GM12878 (cell line): ENCODE results near the gene CD8B. TPM values are rescaled to one million over a fixed set of nuclear protein-coding genes. Genes with fewer than 3 reads are reported as not detected.

Experiments
- ATAC-seq: fragments of 200-7000 bp; cut with Tn5 transposase; 3 replicates; pipeline ENCODE4 v1.9.1; 2020; ENCODE audit warnings: mild to moderate bottlenecking, moderate library complexity
- BruUV-seq: library from RNA; stranded (reverse); fragments of 400-500 nt; replicated peaks from 2 replicates; lab custom pipeline; 2021; lab: Mats Ljungman, UMichigan
- CTCF ChIA-PET: fragments of 300-600 bp; sonication (Branson Sonifier 250); formaldehyde crosslinking; extraction: SDS; loops from one replicate; lab custom pipeline; 2021; ENCODE audit warnings: inconsistent platforms; lab: Yijun Ruan, JAX
- POLR2A ChIA-PET: fragments of 350-600 bp; formaldehyde crosslinking; extraction: SDS; loops from one replicate; lab custom pipeline; 2021; ENCODE audit warnings: inconsistent platforms; lab: Charles Lee
- RAD21 ChIA-PET: fragments of 300-600 bp; sonication (Branson Sonifier 250); formaldehyde crosslinking; loops from one replicate; lab custom pipeline; 2023; ENCODE audit warnings: antibody characterized with exemption; ENCODE audit not compliant: unreplicated experiment; lab: Charles Lee
- SMC1A ChIA-PET: fragments of 300-600 bp; sonication (Branson Sonifier 250); formaldehyde crosslinking; loops from one replicate; lab custom pipeline; 2023; ENCODE audit not compliant: unreplicated experiment, uncharacterized antibody; lab: Charles Lee
- DNase-seq: peaks from one replicate; pipeline ENCODE4 v3.0.0-alpha.2; 2011; ENCODE audit warnings: low read depth, low spot score
- FAIRE-seq: peaks from 3 replicates; lab custom pipeline; 2011; peaks lifted over from hg19 to GRCh38; lab: Jason Lieb, UNC
- H2AFZ ChIP-seq: 2 replicates; pipeline ENCODE4 v1.6.0; 2011; ENCODE audit warnings: low read depth, low read length, control low read depth; ENCODE audit not compliant: control insufficient read depth
- H3K27ac ChIP-seq: 2 replicates; pipeline ENCODE4 v1.5.1; 2011; ENCODE audit warnings: control low read depth; ENCODE audit not compliant: control insufficient read depth, insufficient read depth
- H3K27me3 ChIP-seq, 2 experiments: replicated peaks in 1 of 2; 2 replicates each; pipeline versions ENCODE4 v1.6.0 to v1.6.1; 2011; ENCODE audit warnings: low read length in 1 of 2; ENCODE audit not compliant: control insufficient read depth in 2 of 2, insufficient read depth in 2 of 2
- H3K36me3 ChIP-seq, 2 experiments: 2 replicates each; pipeline ENCODE4 v1.5.1; 2011; ENCODE audit warnings: low read length in 1 of 2; ENCODE audit not compliant: control insufficient read depth in 2 of 2, insufficient read depth in 2 of 2
- H3K4me1 ChIP-seq: 2 replicates; pipeline ENCODE4 v1.6.1; 2011; ENCODE audit warnings: mild to moderate bottlenecking, low read length, moderate library complexity, mixed read lengths; ENCODE audit not compliant: control insufficient read depth, insufficient read depth
- H3K4me2 ChIP-seq: 2 replicates; pipeline ENCODE4 v1.6.0; 2011; ENCODE audit warnings: control low read depth; ENCODE audit not compliant: control insufficient read depth, insufficient read depth
- H3K4me3 ChIP-seq: fragments of 200-600 bp; sonication (generic); 2 replicates; pipeline ENCODE4 v1.5.1; 2016
- H3K79me2 ChIP-seq: 2 replicates; pipeline ENCODE4 v1.6.0; 2011; ENCODE audit warnings: low read length; ENCODE audit not compliant: control insufficient read depth, insufficient read depth
- H3K9ac ChIP-seq: 2 replicates; pipeline ENCODE4 v1.8.0; 2011; ENCODE audit warnings: low read length, control low read depth, mixed read lengths; ENCODE audit not compliant: control insufficient read depth, insufficient read depth
- H3K9me3 ChIP-seq: replicated peaks from 3 replicates; pipeline ENCODE4 v1.5.1; 2011; ENCODE audit warnings: mild to moderate bottlenecking, low read length; ENCODE audit not compliant: control insufficient read depth, insufficient read depth
- H4K20me1 ChIP-seq: 2 replicates; pipeline ENCODE4 v1.6.0; 2011; ENCODE audit not compliant: control insufficient read depth, insufficient read depth
- CBX3 ChIP-seq: fragments of 200-600 bp; sonication (generic); IDR thresholded peaks from 2 replicates; pipeline ENCODE4 v1.6.1; 2016; ENCODE audit warnings: low read depth, borderline replicate concordance
- E2F4 ChIP-seq: IDR thresholded peaks from 2 replicates; pipeline ENCODE4 v1.6.1; 2012; ENCODE audit warnings: low read depth, low read length, improper control_type of control experiment
- ESRRA ChIP-seq: IDR thresholded peaks from 2 replicates; pipeline ENCODE4 v1.6.1; 2012; ENCODE audit warnings: mild to moderate bottlenecking, low read length, improper control_type of control experiment
- SRF ChIP-seq, 2 experiments: IDR thresholded peaks; 2 replicates each; pipeline ENCODE4 v1.6.1; 2011; ENCODE audit warnings: low read depth in 2 of 2, low read length in 2 of 2, mild to moderate bottlenecking in 1 of 2, moderate library complexity in 1 of 2
- STAT1 ChIP-seq: fragments of 450-650 bp; conservative IDR thresholded peaks from 2 replicates; pipeline ENCODE4 v1.6.1; 2014; ENCODE audit warnings: antibody characterized with exemption, mild to moderate bottlenecking
- WGBS: methylation state at CpG from one replicate; pipeline ENCODE4 v1.1.6; 2016; ENCODE audit warnings: low lambda C conversion rate; ENCODE audit not compliant: insufficient replicate concordance, insufficient coverage; ENCODE audit errors: missing lambda C conversion rate; 5-methylcytosine and 5-hydroxymethylcytosine counted together
- in situ Hi-C: fragments of 300-500 bp; cut with MboI; formaldehyde crosslinking; loops from 9 replicates; pipeline ENCODE4 v1.14.3; 2018; ENCODE audit warnings: mixed read lengths
- intact Hi-C: fragments of 100-400 bp; cut with micrococcal nuclease; formaldehyde crosslinking; loops from one replicate; pipeline ENCODE4 v1.14.2; 2022; ENCODE audit not compliant: unreplicated experiment
- polyA plus RNA-seq, 11 experiments: library from polyadenylated mRNA; depleted of rRNA in 4 of 11; unstranded in 6 of 11; stranded (reverse) in 5 of 11; fragments of >200 nt; fragmentation: Nextera tagmentation in 4 of 11; fragmentation: Illumina TruSeq in 1 of 11; extraction: Ambion mirVana in 4 of 11; extraction: Trizol in 1 of 11; gene quantifications; 1 replicate in 1 of 11; 2 replicates in 10 of 11; pipeline versions ENCODE4 v1.2.1 to v1.2.3, GENCODE V29; 2011 to 2016; ENCODE audit warnings: inconsistent platforms in 2 of 11, missing spikeins in 2 of 11, low read depth in 1 of 11
- total RNA-seq, 4 experiments: library from RNA; depleted of rRNA in 3 of 4; stranded (reverse); fragments of >200 nt in 3 of 4; fragmentation: Illumina TruSeq in 1 of 4; extraction: Trizol in 1 of 4; gene quantifications; 2 replicates each; pipeline versions ENCODE4 v1.2.1 to v1.2.3, GENCODE V29; 2013 to 2021
- TF ChIP-seq, protein P1 (sequence below): fragments of 450-650 bp; IDR thresholded peaks from 2 replicates; pipeline ENCODE4 v1.6.1; 2017; ENCODE audit warnings: borderline replicate concordance

Gene CD8B
- total and polyA plus RNA-seq, 10 of the 15 experiments (the other 5 are each of a cell fraction or from before 2014, with no cell fraction given), result 0.21 TPM; not detected in 9

DNA sequence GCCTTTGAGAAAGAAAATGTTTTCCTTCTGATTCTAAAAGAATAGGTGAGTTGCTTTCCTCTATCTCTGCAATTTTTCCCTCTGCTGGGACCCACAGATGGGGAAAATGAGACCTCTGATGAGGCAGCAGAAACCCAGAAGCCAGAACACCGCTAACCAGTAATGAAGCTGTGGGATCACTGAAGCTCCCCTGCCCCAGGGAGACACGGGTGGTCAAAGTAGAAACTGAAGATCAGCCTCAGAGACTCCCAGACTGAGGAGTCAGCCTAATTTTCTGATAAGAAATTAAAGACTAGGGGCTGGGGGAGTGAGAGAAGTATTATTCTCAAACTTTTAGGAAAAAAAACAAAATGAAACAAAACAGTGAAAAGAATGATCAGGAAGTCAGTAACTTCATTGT lies 30.1 kb downstream of the CD8B start:
- SMC1A ChIA-PET, result no interaction called here

GRCh38 chr2:86826951-86827350 lies 34.7 kb downstream of the CD8B start:
- no peak overlapping the region for H3K4me3 ChIP-seq
- intact Hi-C loops (no loop called here), in situ Hi-C loops (no loop called here)
- H2AFZ ChIP-seq, result no peak overlapping the region
- BruUV-seq, result no TSS peak
- no peaks in the 10 kb centered on the region for H4K20me1 ChIP-seq
- H3K79me2 ChIP-seq, result no peaks in the 10 kb centered on the region
- ChIA-PET CTCF (no interaction called here), SMC1A (no interaction called here), RAD21 (no interaction called here), POLR2A (no interaction called here)
- DNase-seq, result no peak
- ATAC-seq, result no peak
- H3K27me3 ChIP-seq, result peaks cover 0 to 3% of the 10 kb centered on the region in 2 experiments; a peak in 3 of 4 replicates
- no peak overlapping the region for H3K27ac ChIP-seq
- no peak overlapping the region for H3K4me2 ChIP-seq
- H3K9me3 ChIP-seq, result no peaks in the 10 kb centered on the region; the same call in 2 of the 3 replicates
- no peaks in the 10 kb centered on the region for H3K4me1 ChIP-seq
- TF ChIP-seq STAT1, result no peak
- TF ChIP-seq SRF (IDR thresholded peaks at IDR 0.05; ENCODE audit: low read depth in 2 of 2, low read length in 2 of 2), result no peak
- TF ChIP-seq, protein P1, sequence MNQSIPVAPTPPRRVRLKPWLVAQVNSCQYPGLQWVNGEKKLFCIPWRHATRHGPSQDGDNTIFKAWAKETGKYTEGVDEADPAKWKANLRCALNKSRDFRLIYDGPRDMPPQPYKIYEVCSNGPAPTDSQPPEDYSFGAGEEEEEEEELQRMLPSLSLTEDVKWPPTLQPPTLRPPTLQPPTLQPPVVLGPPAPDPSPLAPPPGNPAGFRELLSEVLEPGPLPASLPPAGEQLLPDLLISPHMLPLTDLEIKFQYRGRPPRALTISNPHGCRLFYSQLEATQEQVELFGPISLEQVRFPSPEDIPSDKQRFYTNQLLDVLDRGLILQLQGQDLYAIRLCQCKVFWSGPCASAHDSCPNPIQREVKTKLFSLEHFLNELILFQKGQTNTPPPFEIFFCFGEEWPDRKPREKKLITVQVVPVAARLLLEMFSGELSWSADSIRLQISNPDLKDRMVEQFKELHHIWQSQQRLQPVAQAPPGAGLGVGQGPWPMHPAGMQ, result no peak
- no peak overlapping the region for H3K9ac ChIP-seq
- H3K36me3 ChIP-seq, result no peaks in the 10 kb centered on the region
- WGBS, result 13% methylated on average over 4 of the region's 4 CpGs
- no peak for FAIRE-seq

More for the DNA sequence above, 30.1 kb downstream of the CD8B start:
- no peak for ATAC-seq
- BruUV-seq, result no TSS peak
- H3K79me2 ChIP-seq, result no peaks in the 10 kb centered on the region
- H3K9me3 ChIP-seq, result no peaks in the 10 kb centered on the region
- no peaks in the 10 kb centered on the region for H4K20me1 ChIP-seq
- H3K27me3 ChIP-seq, result no peaks in the 10 kb centered on the region
- no peaks in the 10 kb centered on the region for H3K4me1 ChIP-seq
- whole genome bisulfite sequencing, result 11% methylated on average over 2 of the region's 2 CpGs
- no peak overlapping the region for H3K4me3 ChIP-seq
- RAD21 ChIA-PET, result no interaction called here
- intact Hi-C loops, result no loop called here
- in situ Hi-C loops, result no loop called here
- no peaks in the 10 kb centered on the region for H3K36me3 ChIP-seq
- CTCF ChIA-PET, result interaction anchor here (0.9 kb wide), 1 partner anchor 313 kb away, joined by 3 read pairs; no protein-coding TSS in a partner anchor
- TF ChIP-seq CBX3, result no peak
- TF ChIP-seq SRF (IDR thresholded peaks at IDR 0.05; ENCODE audit: low read depth in 2 of 2, low read length in 2 of 2), result no peak
- no peak for TF ChIP-seq E2F4
- TF ChIP-seq ESRRA, result no peak
- POLR2A ChIA-PET, result no interaction called here
- DNase-seq, result no peak
- no peak overlapping the region for H3K9ac ChIP-seq
- no peak overlapping the region for H3K4me2 ChIP-seq
- no peak overlapping the region for H2AFZ ChIP-seq
- FAIRE-seq, result no peak
- no peak overlapping the region for H3K27ac ChIP-seq
